ENCODE results near the gene RNF8.
"Not testable (repeated sequence)": the region's sequence is repeated elsewhere in the genome, so short reads cannot be mapped to it uniquely, and the experiment has no call there.

Gene RNF8

GRCh38 chr6:37393381-37393929, 39.7 kb downstream of the RNF8 start:
- Histone ChIP-seq H4K20me1 (no peaks in the 10 kb centered on the region), H3K36me3 (peaks cover 70% of the 10 kb centered on the region), H3K9me3 (no peaks in the 10 kb centered on the region), H3K4me2 (no peak overlapping the region), H3K9ac (no peak overlapping the region), H3K4me3 (no peak overlapping the region), H3K27me3 (no peaks in the 10 kb centered on the region), H3K27ac (no peak overlapping the region), H3K4me1 (peaks cover 10% of the 10 kb centered on the region)
- TF ChIP-seq Cebpa-rat (IDR thresholded peaks at IDR 0.05), result no peak

- Histone ChIP-seq H3K4me2 (peak overlapping the region; percentile 17), H3K9me3 (no peaks in the 10 kb centered on the region), H3K4me1 (peaks cover 10% of the 10 kb centered on the region), H3K27me3 (no peaks in the 10 kb centered on the region), H3K9ac (no peak overlapping the region), H4K20me1 (no peaks in the 10 kb centered on the region), H3K27ac (no peak overlapping the region), H3K36me3 (peaks cover 38% of the 10 kb centered on the region), H3K4me3 (no peak overlapping the region)
- TF ChIP-seq Cebpa-rat (IDR thresholded peaks at IDR 0.05), result no peak
Observed at GRCh38 chr6:37396571-37397180, 42.9 kb downstream of the RNF8 start.

- H3K4me1 ChIP-seq, result peaks cover 10% of the 10 kb centered on the region
- no peaks in the 10 kb centered on the region for H4K20me1 ChIP-seq
- no peaks in the 10 kb centered on the region for H3K9me3 ChIP-seq
- H3K27me3 ChIP-seq, result no peaks in the 10 kb centered on the region
- TF ChIP-seq Cebpa-rat (IDR thresholded peaks at IDR 0.05), result no peak
- H3K27ac ChIP-seq, result no peak overlapping the region
- peaks cover 14% of the 10 kb centered on the region for H3K36me3 ChIP-seq
- no peak overlapping the region for H3K9ac ChIP-seq
- H3K4me3 ChIP-seq, result no peak overlapping the region
- no peak overlapping the region for H3K4me2 ChIP-seq
Observed at GRCh38 chr6:37399131-37399530, 45.3 kb downstream of the RNF8 start.

- Histone ChIP-seq H4K20me1 (no peaks in the 10 kb centered on the region), H3K4me1 (peaks cover 10% of the 10 kb centered on the region), H3K4me3 (no peak overlapping the region), H3K4me2 (no peak overlapping the region), H3K9ac (no peak overlapping the region), H3K36me3 (peaks cover 6% of the 10 kb centered on the region), H3K9me3 (no peaks in the 10 kb centered on the region), H3K27me3 (no peaks in the 10 kb centered on the region), H3K27ac (no peak overlapping the region)
- no peak for TF ChIP-seq Cebpa-rat (IDR thresholded peaks at IDR 0.05)
Observed at GRCh38 chr6:37399795-37400490, 46.2 kb downstream of the RNF8 start.

- not testable (repeated sequence) for H3K27ac ChIP-seq, H3K9me3 ChIP-seq, H3K36me3 ChIP-seq, H3K4me1 ChIP-seq, H4K20me1 ChIP-seq, H3K4me2 ChIP-seq, H3K9ac ChIP-seq, H3K27me3 ChIP-seq, H3K4me3 ChIP-seq
Observed at GRCh38 chr6:37401658-37402057, 47.9 kb downstream of the RNF8 start.

GRCh38 chr6:37406726-37407341, 53.1 kb downstream of the RNF8 start:
- Histone ChIP-seq H3K4me1 (no peaks in the 10 kb centered on the region), H3K4me2 (no peak overlapping the region), H4K20me1 (no peaks in the 10 kb centered on the region), H3K4me3 (no peak overlapping the region), H3K36me3 (no peaks in the 10 kb centered on the region), H3K9me3 (no peaks in the 10 kb centered on the region), H3K9ac (no peak overlapping the region), H3K27me3 (no peaks in the 10 kb centered on the region), H3K27ac (no peak overlapping the region)
- no peak for TF ChIP-seq Cebpa-rat (IDR thresholded peaks at IDR 0.05)

- Histone ChIP-seq H3K36me3 (no peaks in the 10 kb centered on the region), H3K27ac (no peak overlapping the region), H3K9ac (no peak overlapping the region), H3K9me3 (no peaks in the 10 kb centered on the region), H3K4me3 (no peak overlapping the region), H3K27me3 (no peaks in the 10 kb centered on the region), H3K4me2 (no peak overlapping the region), H3K4me1 (no peaks in the 10 kb centered on the region), H4K20me1 (no peaks in the 10 kb centered on the region)
- no peak for TF ChIP-seq Cebpa-rat (IDR thresholded peaks at IDR 0.05)
Observed at GRCh38 chr6:37407948-37408347, 54.2 kb downstream of the RNF8 start.

GRCh38 chr6:37409501-37409900, 55.7 kb downstream of the RNF8 start:
- Histone ChIP-seq H3K4me3 (no peak overlapping the region), H4K20me1 (no peaks in the 10 kb centered on the region), H3K4me1 (no peaks in the 10 kb centered on the region), H3K36me3 (no peaks in the 10 kb centered on the region), H3K9me3 (no peaks in the 10 kb centered on the region), H3K4me2 (no peak overlapping the region), H3K27ac (no peak overlapping the region), H3K27me3 (no peaks in the 10 kb centered on the region), H3K9ac (no peak overlapping the region)
- no peak for TF ChIP-seq Cebpa-rat (IDR thresholded peaks at IDR 0.05)

- H3K4me2 ChIP-seq, result no peak overlapping the region
- H3K9me3 ChIP-seq, result no peaks in the 10 kb centered on the region
- no peak overlapping the region for H3K4me3 ChIP-seq
- no peak overlapping the region for H3K9ac ChIP-seq
- no peaks in the 10 kb centered on the region for H3K27me3 ChIP-seq
- H4K20me1 ChIP-seq, result no peaks in the 10 kb centered on the region
- TF ChIP-seq Cebpa-rat (IDR thresholded peaks at IDR 0.05), result no peak
- no peaks in the 10 kb centered on the region for H3K36me3 ChIP-seq
- no peaks in the 10 kb centered on the region for H3K4me1 ChIP-seq
- no peak overlapping the region for H3K27ac ChIP-seq
Observed at GRCh38 chr6:37417393-37417792, 63.6 kb downstream of the RNF8 start.

GRCh38 chr6:37418722-37419121, 64.9 kb downstream of the RNF8 start:
- no peaks in the 10 kb centered on the region for H3K27me3 ChIP-seq
- no peaks in the 10 kb centered on the region for H3K36me3 ChIP-seq
- H4K20me1 ChIP-seq, result no peaks in the 10 kb centered on the region
- no peak overlapping the region for H3K4me2 ChIP-seq
- no peaks in the 10 kb centered on the region for H3K9me3 ChIP-seq
- no peak for TF ChIP-seq Cebpa-rat (IDR thresholded peaks at IDR 0.05)
- H3K9ac ChIP-seq, result no peak overlapping the region
- no peaks in the 10 kb centered on the region for H3K4me1 ChIP-seq
- H3K27ac ChIP-seq, result no peak overlapping the region
- no peak overlapping the region for H3K4me3 ChIP-seq
